K562 (cell line): ENCODE results near the gene JMJD1C. TPM values are rescaled to one million over a fixed set of nuclear protein-coding genes. Genes with fewer than 3 reads are reported as not detected.

Experiments used
- CBFB ChIP-seq: sonication (generic); formaldehyde crosslinking; IDR thresholded peaks from 2 replicates; pipeline ENCODE4 v1.4.0; 2020; ENCODE audit warnings: mild to moderate bottlenecking, missing genetic modification reagents
- CEBPB ChIP-seq: fragments of 450-650 bp; IDR thresholded peaks from 2 replicates; pipeline ENCODE4 v1.6.1; 2016; ENCODE audit warnings: missing genetic modification characterization, missing compliant biosample characterization
- CLOCK ChIP-seq: fragments of 250-450 bp; sonication (Bioruptor Pico); IDR thresholded peaks from 2 replicates; pipeline ENCODE4 v1.4.0; 2020; ENCODE audit warnings: mild to moderate bottlenecking, moderate library complexity, borderline replicate concordance
- DIDO1 ChIP-seq: fragments of 450-650 bp; IDR thresholded peaks from 2 replicates; pipeline ENCODE4 v1.6.1; 2016; ENCODE audit warnings: low read depth, missing biosample characterization, missing genetic modification characterization
- GATAD2B ChIP-seq: fragments of 450-650 bp; IDR thresholded peaks from 2 replicates; pipeline ENCODE4 v1.6.1; 2017; ENCODE audit warnings: mild to moderate bottlenecking, borderline replicate concordance
- GTF2A2 ChIP-seq: IDR thresholded peaks from 2 replicates; pipeline ENCODE4 v1.6.1; 2016; ENCODE audit warnings: mild to moderate bottlenecking, missing genetic modification characterization, missing compliant biosample characterization
- HDAC8 ChIP-seq: fragments of 450-650 bp; IDR thresholded peaks from 2 replicates; pipeline ENCODE4 v1.6.1; 2016; ENCODE audit warnings: mild to moderate bottlenecking, missing genetic modification characterization, moderate library complexity, missing compliant biosample characterization
- NFXL1 ChIP-seq: fragments of 450-650 bp; formaldehyde crosslinking; IDR thresholded peaks from 2 replicates; pipeline ENCODE4 v1.4.0; 2021; ENCODE audit warnings: mild to moderate bottlenecking
- NKRF ChIP-seq: fragments of 450-650 bp; IDR thresholded peaks from 2 replicates; pipeline ENCODE4 v1.6.1; 2016; ENCODE audit warnings: borderline replicate concordance
- PHTF2 ChIP-seq: fragments of 250-450 bp; sonication (Bioruptor Pico); IDR thresholded peaks from 2 replicates; pipeline ENCODE4 v1.5.0; 2021; ENCODE audit warnings: mild to moderate bottlenecking
- POLR2AphosphoS5 ChIP-seq: IDR thresholded peaks from 2 replicates; pipeline ENCODE4 v1.6.1; 2011; ENCODE audit warnings: mild to moderate bottlenecking, low read depth, low read length, moderate library complexity; ENCODE audit not compliant: control insufficient read depth, insufficient read depth
- POLR2B ChIP-seq: fragments of 450-650 bp; IDR thresholded peaks from 2 replicates; pipeline ENCODE4 v1.6.1; 2018; ENCODE audit warnings: low read depth; ENCODE audit not compliant: partially characterized antibody
- SMARCE1 ChIP-seq: fragments of 450-650 bp; IDR thresholded peaks from 2 replicates; pipeline ENCODE4 v1.7.1; 2016; ENCODE audit warnings: mild to moderate bottlenecking
- SUPT5H ChIP-seq: fragments of 450-650 bp; IDR thresholded peaks from 2 replicates; pipeline ENCODE4 v1.6.1; 2016
- U2AF1 ChIP-seq: fragments of 200-400 bp; formaldehyde crosslinking; optimal IDR thresholded peaks from 2 replicates; pipeline ENCODE3; 2017; ENCODE audit warnings: mild to moderate bottlenecking, low read depth, low read length, moderate library complexity
- USF1 ChIP-seq: sonication (generic); formaldehyde crosslinking; IDR thresholded peaks from 2 replicates; pipeline ENCODE4 v1.9.0; 2022; ENCODE audit warnings: mild to moderate bottlenecking, missing genetic modification reagents
- ZBTB2 ChIP-seq: fragments of 450-650 bp; IDR thresholded peaks from 2 replicates; pipeline ENCODE4 v1.6.1; 2016; ENCODE audit warnings: antibody characterized with exemption
- ZNF431 ChIP-seq: sonication (generic); formaldehyde crosslinking; IDR thresholded peaks from 2 replicates; pipeline ENCODE4 v1.8.0; 2022; ENCODE audit warnings: mild to moderate bottlenecking, missing genetic modification reagents
- polyA plus RNA-seq, 8 experiments: library from polyadenylated mRNA; depleted of rRNA in 4 of 8; stranded (reverse) in 5 of 8; unstranded in 3 of 8; fragments of >200 nt; fragmentation: Nextera tagmentation in 2 of 8; fragmentation: Illumina TruSeq in 1 of 8; extraction: Ambion mirVana in 2 of 8; extraction: Trizol in 1 of 8; gene quantifications; 2 replicates each; pipeline versions ENCODE4 v1.2.1 to v1.2.3, GENCODE V29; 2011 to 2014; ENCODE audit warnings: inconsistent platforms in 1 of 8, missing spikeins in 1 of 8
- total RNA-seq, 7 experiments: library from RNA; depleted of rRNA in 6 of 7; stranded (reverse); fragments of >200 nt in 6 of 7; fragmentation: Illumina TruSeq in 2 of 7; extraction: Trizol in 2 of 7; gene quantifications; 2 replicates each; pipeline versions ENCODE4 v1.2.1 to v1.2.3, GENCODE V29; 2011 to 2021; ENCODE audit warnings: low replicate concordance in 1 of 7
- TF ChIP-seq, protein P1 (sequence below): sonication (generic); formaldehyde crosslinking; IDR thresholded peaks from 2 replicates; pipeline ENCODE4 v1.8.0; 2022; ENCODE audit warnings: mild to moderate bottlenecking, missing genetic modification reagents, borderline replicate concordance

JMJD1C gene
- total and polyA plus RNA-seq, 9 of the 15 experiments (the other 6 are each of a cell fraction or from before 2014, with no cell fraction given) = 25.3 to 68.0 (median 47.2) TPM

- TF ChIP-seq CLOCK (CRISPR knock-in tag) (no peak), NFXL1 (no peak), CEBPB (tag) (no peak), POLR2AphosphoS5 (peak; percentile 86), GTF2A2 (tag) (no peak), CBFB (CRISPR knock-in tag) (no peak), POLR2B (peak; percentile 96), U2AF1 (no peak), DIDO1 (tag) (no peak), PHTF2 (CRISPR knock-in tag) (no peak), GATAD2B (no peak), ZNF431 (peak; percentile 44; the same call in 1 of the 2 replicates), USF1 (CRISPR knock-in tag) (peak; percentile 100), HDAC8 (tag) (no peak), SUPT5H (peak; percentile 98), SMARCE1 (peak; percentile 66; the same call in 1 of the 2 replicates), NKRF (peak; percentile 87), ZBTB2 (peak; percentile 96)
- TF ChIP-seq, protein P1, sequence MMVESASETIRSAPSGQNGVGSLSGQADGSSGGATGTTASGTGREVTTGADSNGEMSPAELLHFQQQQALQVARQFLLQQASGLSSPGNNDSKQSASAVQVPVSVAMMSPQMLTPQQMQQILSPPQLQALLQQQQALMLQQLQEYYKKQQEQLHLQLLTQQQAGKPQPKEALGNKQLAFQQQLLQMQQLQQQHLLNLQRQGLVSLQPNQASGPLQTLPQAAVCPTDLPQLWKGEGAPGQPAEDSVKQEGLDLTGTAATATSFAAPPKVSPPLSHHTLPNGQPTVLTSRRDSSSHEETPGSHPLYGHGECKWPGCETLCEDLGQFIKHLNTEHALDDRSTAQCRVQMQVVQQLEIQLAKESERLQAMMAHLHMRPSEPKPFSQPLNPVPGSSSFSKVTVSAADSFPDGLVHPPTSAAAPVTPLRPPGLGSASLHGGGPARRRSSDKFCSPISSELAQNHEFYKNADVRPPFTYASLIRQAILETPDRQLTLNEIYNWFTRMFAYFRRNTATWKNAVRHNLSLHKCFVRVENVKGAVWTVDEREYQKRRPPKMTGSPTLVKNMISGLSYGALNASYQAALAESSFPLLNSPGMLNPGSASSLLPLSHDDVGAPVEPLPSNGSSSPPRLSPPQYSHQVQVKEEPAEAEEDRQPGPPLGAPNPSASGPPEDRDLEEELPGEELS (CRISPR knock-in tag) = no peak; the same call in 1 of the 2 replicates
These were observed 332.5 kb downstream of the JMJD1C start, which contains the start of gene NRBF2 (continued) for GRCh38 chr10:63133056-63133820.
